Measurements from ENCODE around the gene C1orf210. TPM values are rescaled to one million over a fixed set of nuclear protein-coding genes. Genes with fewer than 3 reads are reported as not detected.

Gene C1orf210
- total and polyA plus RNA-seq, 2 of the 4 experiments (the other 2 are of a cell fraction), result not detected

- Histone ChIP-seq H4K20me1 (ENCODE audit: insufficient read depth, low read length) (no peaks in the 10 kb centered on the region), H2AFZ (replicated peaks; ENCODE audit: low read length, poor library complexity) (no peak overlapping the region), H3K79me1 (ENCODE audit: low read depth in 1 of 2, low read length in 2 of 2) (no peaks in the 10 kb centered on the region), H4K5ac (ENCODE audit: low read depth, low read length) (no peak overlapping the region), H3K4me2 (ENCODE audit: low read depth, low read length) (no peak overlapping the region), H2BK120ac (ENCODE audit: low read depth, low read length) (no peak overlapping the region), H3K14ac (replicated peaks; ENCODE audit: low read depth, low read length) (no peak overlapping the region), H3K27ac (ENCODE audit: insufficient read depth, low read length) (no peak overlapping the region), H3K23ac (ENCODE audit: low read depth, low read length) (no peak overlapping the region), H4K91ac (ENCODE audit: insufficient read depth, low read depth, low read length) (no peak overlapping the region), H3K4ac (ENCODE audit: low read depth, low read length) (no peak overlapping the region), H3K27me3 (ENCODE audit: control insufficient read depth, insufficient read depth, low read length) (peaks cover 46% of the 10 kb centered on the region), H2BK5ac (ENCODE audit: low read depth, low read length, poor library complexity, severe bottlenecking) (no peak overlapping the region), H3K36me3 (ENCODE audit: control insufficient read depth, insufficient read depth, low read length) (no peaks in the 10 kb centered on the region), H2AK5ac (ENCODE audit: low read depth, low read length) (no peak overlapping the region), H3K4me1 (ENCODE audit: control insufficient read depth, insufficient read depth, low read length) (no peaks in the 10 kb centered on the region), H3K9me1 (ENCODE audit: insufficient read depth, low read length) (no peaks in the 10 kb centered on the region), H2BK15ac (ENCODE audit: low read depth, low read length) (no peak overlapping the region), H3K4me3 (ENCODE audit: insufficient read depth, low read depth, low read length) (no peak overlapping the region), H4K8ac (ENCODE audit: low read depth in 2 of 2, low read length in 2 of 2) (no peak overlapping the region), H2BK20ac (ENCODE audit: low read depth, low read length) (no peak overlapping the region), H3K9ac (ENCODE audit: low read depth, low read length) (no peak overlapping the region), H3K56ac (ENCODE audit: extremely low read depth, insufficient read depth, low read length) (no peak overlapping the region), H3K9me3 (ENCODE audit: control insufficient read depth, insufficient read depth, low read length) (peaks cover 5% of the 10 kb centered on the region), H2AK9ac (replicated peaks; ENCODE audit: low read depth, low read length, poor library complexity) (no peak overlapping the region), H3K18ac (ENCODE audit: low read depth, low read length) (no peak overlapping the region)
- WGBS, 2 experiments (ENCODE audit: extremely low coverage in 2 of 2, insufficient read length in 1 of 2), result 96% methylated on average over 3 of the region's 4 CpGs; no CpG with 5 or more reads in 1 of the 2 experiments
- no TSS peak for BruUV-seq (replicated peaks)
- DNase-seq, result no peak
- ATAC-seq (ENCODE audit: low read depth), result no peak
- TF ChIP-seq USF2 (IDR thresholded peaks at IDR 0.05; ENCODE audit: low read depth, low read length), result no peak
- no peak for TF ChIP-seq FOS (IDR thresholded peaks at IDR 0.05; ENCODE audit: low read depth, low read length)
- TF ChIP-seq SMC3 (IDR thresholded peaks at IDR 0.05; ENCODE audit: low read depth, low read length), result no peak
- TF ChIP-seq MAFK (IDR thresholded peaks at IDR 0.05; ENCODE audit: low read depth, low read length), result no peak
- CTCF ChIA-PET, result no interaction called here
- intact Hi-C loops (cut with micrococcal nuclease), result no loop called here
- in situ Hi-C loops (cut with MboI; ENCODE audit: low sequenced_read_pairs), result no loop called here
- dilution Hi-C loops (cut with HindIII; ENCODE audit: low sequenced_read_pairs, unreplicated experiment), result no loop called here
- POLR2A ChIA-PET (ENCODE audit: unreplicated experiment), result no interaction called here
Observed at GRCh38 chr1:43253173-43253572, 32.2 kb downstream of the C1orf210 start.
